ENCODE measurements around the gene OASL. TPM values are rescaled to one million over a fixed set of nuclear protein-coding genes. Genes with fewer than 3 reads are reported as not detected.
"Not testable (repeated sequence)": the region's sequence is repeated elsewhere in the genome, so short reads cannot be mapped to it uniquely, and the experiment has no call there.

Gene OASL
- total RNA-seq, 1 donor, result under 0.01 TPM

DNA sequence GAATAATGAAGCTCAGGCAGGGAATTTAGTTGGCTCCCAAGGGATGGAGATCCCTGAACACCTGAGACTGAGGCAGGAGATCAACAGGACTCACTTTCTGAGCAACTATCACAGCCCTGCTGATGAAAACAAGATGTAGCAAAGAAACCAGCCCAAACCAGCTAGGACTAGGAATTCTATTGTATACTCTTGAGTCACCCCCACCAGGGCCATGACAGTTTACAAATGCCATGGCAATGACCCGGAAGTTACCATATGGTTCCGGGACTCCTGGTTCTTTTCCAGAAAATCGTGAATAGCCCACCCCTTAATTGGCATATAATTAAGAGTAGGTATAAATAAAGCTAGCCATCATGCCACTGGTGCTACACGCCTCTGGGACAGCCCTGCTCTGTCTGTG, 46.0 kb upstream of the OASL start:
- no peak for DNase-seq (ENCODE audit: low read depth)
- H3K4me3 ChIP-seq (ENCODE audit: low read depth, low read length), result no peak overlapping the region
- no peak for TF ChIP-seq CTCF (IDR thresholded peaks at IDR 0.05; ENCODE audit: insufficient read depth, low read depth, low read length)

DNA sequence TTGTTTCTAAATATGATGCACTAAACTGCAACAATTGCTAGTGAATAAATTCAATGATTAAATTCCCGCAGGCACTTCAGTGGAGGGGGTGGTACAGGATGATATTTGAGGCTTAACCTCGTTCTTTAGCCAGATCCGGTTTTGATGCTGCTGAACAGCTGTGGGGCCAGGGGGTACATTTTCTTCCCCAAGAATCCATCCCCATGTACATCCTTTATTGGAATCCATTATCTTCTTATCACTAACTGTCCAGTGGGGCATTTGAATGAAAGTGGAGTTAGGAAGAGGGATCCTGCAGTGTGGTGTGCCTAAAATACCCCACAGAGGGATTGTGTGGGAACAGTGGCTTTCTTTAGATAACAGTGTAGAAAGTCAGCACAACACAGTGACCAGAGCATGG, 45.2 kb upstream of the OASL start:
- no peak overlapping the region for H3K4me3 ChIP-seq (ENCODE audit: low read depth, low read length)
- DNase-seq (ENCODE audit: low read depth), result no peak
- TF ChIP-seq CTCF (IDR thresholded peaks at IDR 0.05; ENCODE audit: insufficient read depth, low read depth, low read length), result no peak

DNA sequence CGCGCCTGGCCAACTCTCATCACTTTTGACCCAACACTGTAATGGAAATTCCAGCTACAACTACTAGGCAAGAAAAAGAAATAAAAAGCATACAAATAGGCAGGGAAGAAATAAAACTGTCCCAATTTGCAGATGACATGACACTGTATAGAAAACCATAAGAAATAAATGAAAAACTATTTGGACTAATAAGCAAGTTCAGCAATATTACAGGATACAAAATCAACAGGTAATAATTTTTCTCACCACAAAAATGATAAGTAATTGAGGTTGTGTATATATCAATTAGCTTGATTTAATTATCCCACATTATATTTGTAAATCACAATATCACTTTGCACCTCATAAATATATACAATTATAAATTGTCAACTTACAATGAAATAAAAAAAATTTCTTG, 41.9 kb upstream of the OASL start:
- no peak overlapping the region for H3K4me3 ChIP-seq (ENCODE audit: low read depth, low read length)
- no peak for TF ChIP-seq CTCF (IDR thresholded peaks at IDR 0.05; ENCODE audit: insufficient read depth, low read depth, low read length)
- DNase-seq (ENCODE audit: low read depth), result no peak

DNA sequence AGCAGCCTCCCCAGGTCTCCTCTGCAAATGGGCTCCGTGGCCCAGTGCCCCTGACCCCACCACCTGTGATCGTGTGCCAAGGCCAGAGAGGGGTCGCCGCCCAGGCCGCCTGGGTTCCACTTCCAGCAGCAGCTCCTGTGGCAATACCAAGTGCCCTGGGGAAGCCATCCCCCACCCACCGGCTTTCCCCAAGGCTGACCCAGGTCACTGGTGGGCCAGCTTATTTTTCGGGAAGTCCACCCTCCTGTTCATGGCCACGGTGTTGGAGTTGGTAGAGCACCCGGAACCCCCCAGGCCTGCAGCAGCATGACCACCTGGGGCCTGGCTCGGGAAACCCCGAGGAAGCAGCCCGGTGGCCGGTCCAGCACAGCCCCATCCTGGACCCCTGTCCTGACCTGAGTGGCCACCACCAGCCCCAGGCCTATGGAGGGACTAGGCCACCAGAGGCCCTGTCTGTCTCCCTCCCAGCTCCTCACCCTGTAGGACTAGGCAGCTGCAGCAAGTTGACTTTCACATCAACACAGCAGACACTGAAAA, 40.8 kb upstream of the OASL start:
- no peak for TF ChIP-seq CTCF (IDR thresholded peaks at IDR 0.05; ENCODE audit: insufficient read depth, low read depth, low read length)
- no peak overlapping the region for H3K4me3 ChIP-seq (ENCODE audit: low read depth, low read length)
- DNase-seq (ENCODE audit: low read depth), result no peak

DNA sequence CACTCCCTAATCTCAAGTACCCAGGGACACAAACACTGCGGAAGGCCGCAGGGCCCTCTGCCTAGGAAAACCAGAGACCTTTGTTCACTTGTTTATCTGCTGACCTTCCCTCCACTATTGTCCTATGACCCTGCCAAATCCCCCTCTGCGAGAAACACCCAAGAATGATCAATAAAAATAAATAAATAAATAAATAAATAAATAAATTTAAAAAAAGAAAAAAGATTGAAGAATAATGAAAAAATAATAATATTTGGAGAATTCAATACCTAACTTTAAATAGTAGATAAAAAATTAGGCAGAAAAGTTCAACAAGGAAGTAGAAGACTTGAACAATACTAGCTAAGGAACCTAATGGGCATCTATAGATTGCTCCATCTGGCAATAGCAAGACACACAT, 38.4 kb upstream of the OASL start:
- not testable (repeated sequence) for H3K4me3 ChIP-seq (ENCODE audit: low read depth, low read length); DNase-seq (ENCODE audit: low read depth)

DNA sequence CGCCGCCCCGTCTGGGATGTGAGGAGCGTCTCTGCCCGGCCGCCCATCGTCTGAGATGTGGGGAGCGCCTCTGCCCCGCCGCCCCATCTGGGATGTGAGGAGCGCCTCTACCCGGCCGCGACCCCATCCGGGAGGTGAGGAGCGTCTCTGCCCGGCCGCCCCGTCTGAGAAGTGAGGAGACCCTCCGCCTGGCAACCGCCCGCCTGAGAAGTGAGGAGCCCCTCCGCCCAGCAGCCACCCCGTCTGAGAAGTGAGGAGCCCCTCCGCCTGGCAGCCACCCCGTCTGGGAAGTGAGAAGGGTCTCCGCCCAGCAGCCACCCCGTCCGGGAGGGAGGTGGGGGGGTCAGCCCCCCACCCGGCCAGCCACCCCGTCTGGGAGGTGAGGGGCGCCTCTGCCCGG, 36.9 kb upstream of the OASL start:
- not testable (repeated sequence) for H3K4me3 ChIP-seq (ENCODE audit: low read depth, low read length); DNase-seq (ENCODE audit: low read depth)

GRCh38 chr12:121072147-121072546, 33.1 kb upstream of the OASL start:
- DNase-seq (ENCODE audit: low read depth), result no peak
- H3K4me3 ChIP-seq (ENCODE audit: low read depth, low read length), result no peak overlapping the region
- TF ChIP-seq CTCF (IDR thresholded peaks at IDR 0.05; ENCODE audit: insufficient read depth, low read depth, low read length), result no peak

DNA sequence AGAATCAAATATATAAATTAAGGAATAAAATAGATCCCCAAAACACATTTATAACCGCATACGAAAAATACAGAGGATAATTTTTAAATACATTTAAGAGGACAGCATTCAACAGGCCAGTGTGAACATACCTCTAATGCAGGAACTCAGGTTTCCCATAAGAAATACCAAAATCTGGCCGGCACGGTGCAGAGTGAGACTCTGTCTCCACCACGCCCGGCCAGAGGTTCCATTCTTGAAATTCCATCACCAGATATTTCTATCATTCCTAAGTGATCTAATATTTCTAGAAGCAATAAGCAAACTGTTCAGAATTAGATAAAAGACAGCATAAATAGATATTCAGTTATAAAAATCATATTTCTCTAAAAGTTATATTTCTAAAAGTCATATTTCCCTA, 30.2 kb upstream of the OASL start:
- no peak overlapping the region for H3K4me3 ChIP-seq (ENCODE audit: low read depth, low read length)
- no peak for DNase-seq (ENCODE audit: low read depth)
- no peak for TF ChIP-seq CTCF (IDR thresholded peaks at IDR 0.05; ENCODE audit: insufficient read depth, low read depth, low read length)

Measured in fibroblast of villous mesenchyme (primary cell).